Measurements from ENCODE around the gene GOPC. TPM values are rescaled to one million over a fixed set of nuclear protein-coding genes. Genes with fewer than 3 reads are reported as not detected.

GOPC gene
- total RNA-seq, 1 experiment from 2014 or later, result 17.0 TPM

GRCh38 chr6:117568831-117569410 lies 33.4 kb downstream of the GOPC start:
- Histone ChIP-seq H3K4me3 (ENCODE audit: insufficient read depth, low read depth, low read length) (no peak overlapping the region), H3K27me3 (ENCODE audit: control insufficient read depth, insufficient read depth, low read length) (no peaks in the 10 kb centered on the region), H3K36me3 (replicated peaks; ENCODE audit: control insufficient read depth, insufficient read depth, low read length) (no peaks in the 10 kb centered on the region)
- no peak for DNase-seq

- Histone ChIP-seq H3K4me3 (ENCODE audit: insufficient read depth, low read depth, low read length) (no peak overlapping the region), H3K27me3 (ENCODE audit: control insufficient read depth, insufficient read depth, low read length) (no peaks in the 10 kb centered on the region), H3K36me3 (replicated peaks; ENCODE audit: control insufficient read depth, insufficient read depth, low read length) (no peaks in the 10 kb centered on the region)
- no peak for DNase-seq
These were observed 34.1 kb downstream of the GOPC start for GRCh38 chr6:117568247-117568646.

GRCh38 chr6:117564681-117565080 lies 37.6 kb downstream of the GOPC start:
- no peak overlapping the region for H3K4me3 ChIP-seq (ENCODE audit: insufficient read depth, low read depth, low read length)
- no peak for DNase-seq
- H3K36me3 ChIP-seq (replicated peaks; ENCODE audit: control insufficient read depth, insufficient read depth, low read length), result no peaks in the 10 kb centered on the region
- no peaks in the 10 kb centered on the region for H3K27me3 ChIP-seq (ENCODE audit: control insufficient read depth, insufficient read depth, low read length)

GRCh38 chr6:117561128-117561527 lies 41.2 kb downstream of the GOPC start:
- Histone ChIP-seq H3K4me3 (ENCODE audit: insufficient read depth, low read depth, low read length) (no peak overlapping the region), H3K27me3 (ENCODE audit: control insufficient read depth, insufficient read depth, low read length) (no peaks in the 10 kb centered on the region), H3K36me3 (replicated peaks; ENCODE audit: control insufficient read depth, insufficient read depth, low read length) (no peaks in the 10 kb centered on the region; the same call in 1 of the 2 replicates)
- DNase-seq, result no peak

GRCh38 chr6:117559299-117559698 lies 43.0 kb downstream of the GOPC start:
- H3K27me3 ChIP-seq (ENCODE audit: control insufficient read depth, insufficient read depth, low read length), result no peaks in the 10 kb centered on the region
- DNase-seq, result no peak
- H3K4me3 ChIP-seq (ENCODE audit: insufficient read depth, low read depth, low read length), result no peak overlapping the region
- H3K36me3 ChIP-seq (replicated peaks; ENCODE audit: control insufficient read depth, insufficient read depth, low read length), result no peaks in the 10 kb centered on the region; the same call in 1 of the 2 replicates

- H3K27me3 ChIP-seq (ENCODE audit: control insufficient read depth, insufficient read depth, low read length), result no peaks in the 10 kb centered on the region
- no peak overlapping the region for H3K4me3 ChIP-seq (ENCODE audit: insufficient read depth, low read depth, low read length)
- no peaks in the 10 kb centered on the region; the same call in 1 of the 2 replicates for H3K36me3 ChIP-seq (replicated peaks; ENCODE audit: control insufficient read depth, insufficient read depth, low read length)
- DNase-seq, result no peak
These were observed 43.5 kb downstream of the GOPC start for GRCh38 chr6:117558818-117559217.

- no peaks in the 10 kb centered on the region for H3K27me3 ChIP-seq (ENCODE audit: control insufficient read depth, insufficient read depth, low read length)
- H3K36me3 ChIP-seq (replicated peaks; ENCODE audit: control insufficient read depth, insufficient read depth, low read length), result no peaks in the 10 kb centered on the region; the same call in 1 of the 2 replicates
- H3K4me3 ChIP-seq (ENCODE audit: insufficient read depth, low read depth, low read length), result no peak overlapping the region
- DNase-seq, result no peak
These were observed 44.4 kb downstream of the GOPC start for GRCh38 chr6:117557951-117558350.

GRCh38 chr6:117555882-117556498 lies 46.3 kb downstream of the GOPC start:
- DNase-seq, result no peak
- Histone ChIP-seq H3K36me3 (replicated peaks; ENCODE audit: control insufficient read depth, insufficient read depth, low read length) (no peaks in the 10 kb centered on the region; the same call in 1 of the 2 replicates), H3K27me3 (ENCODE audit: control insufficient read depth, insufficient read depth, low read length) (no peaks in the 10 kb centered on the region), H3K4me3 (ENCODE audit: insufficient read depth, low read depth, low read length) (no peak overlapping the region)

GRCh38 chr6:117555262-117555849 lies 47.0 kb downstream of the GOPC start:
- Histone ChIP-seq H3K36me3 (replicated peaks; ENCODE audit: control insufficient read depth, insufficient read depth, low read length) (no peaks in the 10 kb centered on the region; the same call in 1 of the 2 replicates), H3K4me3 (ENCODE audit: insufficient read depth, low read depth, low read length) (no peak overlapping the region), H3K27me3 (ENCODE audit: control insufficient read depth, insufficient read depth, low read length) (no peaks in the 10 kb centered on the region)
- no peak for DNase-seq

GRCh38 chr6:117553142-117553541 lies 49.2 kb downstream of the GOPC start:
- H3K4me3 ChIP-seq (ENCODE audit: insufficient read depth, low read depth, low read length), result no peak overlapping the region
- DNase-seq, result no peak
- H3K27me3 ChIP-seq (ENCODE audit: control insufficient read depth, insufficient read depth, low read length), result no peaks in the 10 kb centered on the region
- H3K36me3 ChIP-seq (replicated peaks; ENCODE audit: control insufficient read depth, insufficient read depth, low read length), result no peaks in the 10 kb centered on the region

GRCh38 chr6:117552618-117553017 lies 49.7 kb downstream of the GOPC start:
- no peak for DNase-seq

GRCh38 chr6:117550618-117551242 lies 51.6 kb downstream of the GOPC start:
- DNase-seq, result no peak
- no peak overlapping the region for H3K4me3 ChIP-seq (ENCODE audit: insufficient read depth, low read depth, low read length)
- H3K36me3 ChIP-seq (replicated peaks; ENCODE audit: control insufficient read depth, insufficient read depth, low read length), result no peaks in the 10 kb centered on the region
- no peaks in the 10 kb centered on the region for H3K27me3 ChIP-seq (ENCODE audit: control insufficient read depth, insufficient read depth, low read length)

More at GRCh38 chr6:117552618-117553017, 49.7 kb downstream of the GOPC start:
- Histone ChIP-seq H3K4me3 (ENCODE audit: insufficient read depth, low read depth, low read length) (no peak overlapping the region), H3K27me3 (ENCODE audit: control insufficient read depth, insufficient read depth, low read length) (no peaks in the 10 kb centered on the region), H3K36me3 (replicated peaks; ENCODE audit: control insufficient read depth, insufficient read depth, low read length) (no peaks in the 10 kb centered on the region)

GRCh38 chr6:117550078-117550600 lies 52.2 kb downstream of the GOPC start:
- no peaks in the 10 kb centered on the region for H3K36me3 ChIP-seq (replicated peaks; ENCODE audit: control insufficient read depth, insufficient read depth, low read length)
- DNase-seq, result no peak
- no peak overlapping the region for H3K4me3 ChIP-seq (ENCODE audit: insufficient read depth, low read depth, low read length)
- no peaks in the 10 kb centered on the region for H3K27me3 ChIP-seq (ENCODE audit: control insufficient read depth, insufficient read depth, low read length)

GRCh38 chr6:117549611-117550010 lies 52.7 kb downstream of the GOPC start:
- no peak overlapping the region for H3K4me3 ChIP-seq (ENCODE audit: insufficient read depth, low read depth, low read length)
- no peaks in the 10 kb centered on the region for H3K27me3 ChIP-seq (ENCODE audit: control insufficient read depth, insufficient read depth, low read length)
- DNase-seq, result no peak
- H3K36me3 ChIP-seq (replicated peaks; ENCODE audit: control insufficient read depth, insufficient read depth, low read length), result no peaks in the 10 kb centered on the region
